ENCODE results near the gene ADGRV1.
"Not testable (repeated sequence)": the region's sequence is repeated elsewhere in the genome, so short reads cannot be mapped to it uniquely, and the experiment has no call there.

ADGRV1 gene

GRCh38 chr5:90916947-90917800, 358.6 kb downstream of the ADGRV1 start:
- DNase-seq (ENCODE audit: low read depth) = no peak
- TF ChIP-seq CTCF (IDR thresholded peaks at IDR 0.05; ENCODE audit: insufficient read depth, low read depth, low read length, missing control alignments) = no peak
- H3K4me3 ChIP-seq (ENCODE audit: low read length) = no peak overlapping the region

GRCh38 chr5:90917928-90918668, 359.5 kb downstream of the ADGRV1 start:
- no peak for TF ChIP-seq CTCF (IDR thresholded peaks at IDR 0.05; ENCODE audit: insufficient read depth, low read depth, low read length, missing control alignments)
- no peak for DNase-seq (ENCODE audit: low read depth)
- no peak overlapping the region for H3K4me3 ChIP-seq (ENCODE audit: low read length)

DNA sequence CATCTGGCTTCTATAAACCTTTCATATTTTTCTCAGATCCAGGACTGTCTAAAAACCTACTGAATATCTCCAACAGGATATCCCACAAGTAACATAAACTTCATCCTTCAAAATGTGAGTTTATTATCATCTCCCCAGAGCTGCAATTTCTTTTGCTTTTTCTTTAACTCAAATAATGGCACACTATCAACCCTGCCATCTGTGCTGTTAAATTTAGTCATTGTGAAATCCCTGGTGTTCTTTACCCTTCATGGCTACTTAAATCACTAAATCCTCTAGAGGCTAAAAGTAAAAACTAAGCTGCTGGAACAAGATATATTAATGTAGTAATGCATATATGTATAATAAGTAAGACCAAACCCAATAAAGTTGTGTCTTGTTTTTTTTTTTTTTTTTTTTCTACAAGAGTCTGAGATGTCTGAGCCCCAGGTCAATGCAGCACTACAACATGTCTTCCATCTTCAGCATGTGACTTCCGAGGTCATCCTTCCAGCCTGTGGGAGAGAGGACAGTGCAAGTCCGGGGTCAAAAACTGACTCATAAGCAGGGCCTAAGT, 362.9 kb downstream of the ADGRV1 start:
- no peak for TF ChIP-seq CTCF (IDR thresholded peaks at IDR 0.05; ENCODE audit: insufficient read depth, low read depth, low read length, missing control alignments)
- H3K4me3 ChIP-seq (ENCODE audit: low read length) = no peak overlapping the region
- no peak for DNase-seq (ENCODE audit: low read depth)

- not testable (repeated sequence) for H3K4me3 ChIP-seq (ENCODE audit: low read length); DNase-seq (ENCODE audit: low read depth)
Measured at GRCh38 chr5:90924222-90924621, 365.6 kb downstream of the ADGRV1 start.

DNA sequence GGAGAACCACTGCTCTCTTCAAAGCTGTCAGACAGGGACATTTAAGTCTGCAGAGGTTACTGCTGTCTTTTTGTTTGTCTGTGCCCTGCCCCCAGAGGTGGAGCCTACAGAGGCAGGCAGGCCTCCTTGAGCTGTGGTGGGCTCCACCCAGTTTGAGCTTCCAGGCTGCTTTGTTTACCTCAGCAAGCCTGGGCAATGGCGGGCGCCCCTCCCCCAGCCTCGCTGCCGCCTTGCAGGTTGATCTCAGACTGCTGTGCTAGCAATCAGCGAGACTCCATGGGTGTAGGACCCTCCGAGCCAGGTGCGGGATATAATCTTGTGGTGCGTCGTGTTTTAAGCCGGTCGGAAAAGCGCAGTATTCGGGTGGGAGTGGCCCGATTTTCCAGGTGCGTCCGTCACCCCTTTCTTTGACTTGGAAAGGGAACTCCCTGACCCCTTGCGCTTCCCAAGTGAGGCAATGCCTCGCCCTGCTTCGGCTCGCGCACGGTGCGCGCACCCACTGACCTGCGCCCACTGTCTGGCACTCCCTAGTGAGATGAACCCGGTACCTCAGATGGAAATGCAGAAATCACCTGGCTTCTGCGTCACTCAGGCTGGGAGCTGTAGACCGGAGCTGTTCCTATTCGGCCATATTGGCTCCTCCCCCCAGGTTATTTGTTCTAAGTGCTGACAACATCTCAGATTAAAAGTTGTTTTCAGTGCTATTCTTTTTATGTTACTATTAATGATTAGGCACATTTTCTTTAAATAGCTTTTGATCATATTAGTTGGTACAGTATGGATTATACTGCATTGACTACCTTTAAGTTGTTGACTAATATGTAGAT, 370.6 kb downstream of the ADGRV1 start:
- not testable (repeated sequence) for DNase-seq (ENCODE audit: low read depth); H3K4me3 ChIP-seq (ENCODE audit: low read length)

DNA sequence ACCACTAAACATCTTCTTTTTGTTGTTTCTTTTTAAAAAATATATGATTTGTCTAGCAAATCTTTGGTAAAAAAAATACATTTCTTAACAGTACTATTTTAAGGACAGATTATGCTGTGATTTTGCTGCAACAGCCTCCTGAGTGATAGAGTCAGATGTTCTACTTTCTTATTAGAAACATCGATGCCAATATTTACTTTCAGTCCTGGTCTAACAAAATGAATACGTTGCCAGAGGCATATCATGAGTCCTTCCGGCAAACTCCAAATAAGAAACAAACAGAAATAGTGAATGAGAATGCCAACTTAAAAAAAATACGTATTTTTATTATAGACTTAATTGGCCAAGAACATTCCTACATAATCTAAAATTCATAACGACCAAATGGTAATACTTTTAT, 371.5 kb downstream of the ADGRV1 start:
- no peak for DNase-seq (ENCODE audit: low read depth)
- no peak overlapping the region for H3K4me3 ChIP-seq (ENCODE audit: low read length)
- no peak for TF ChIP-seq CTCF (IDR thresholded peaks at IDR 0.05; ENCODE audit: insufficient read depth, low read depth, low read length, missing control alignments)

DNA sequence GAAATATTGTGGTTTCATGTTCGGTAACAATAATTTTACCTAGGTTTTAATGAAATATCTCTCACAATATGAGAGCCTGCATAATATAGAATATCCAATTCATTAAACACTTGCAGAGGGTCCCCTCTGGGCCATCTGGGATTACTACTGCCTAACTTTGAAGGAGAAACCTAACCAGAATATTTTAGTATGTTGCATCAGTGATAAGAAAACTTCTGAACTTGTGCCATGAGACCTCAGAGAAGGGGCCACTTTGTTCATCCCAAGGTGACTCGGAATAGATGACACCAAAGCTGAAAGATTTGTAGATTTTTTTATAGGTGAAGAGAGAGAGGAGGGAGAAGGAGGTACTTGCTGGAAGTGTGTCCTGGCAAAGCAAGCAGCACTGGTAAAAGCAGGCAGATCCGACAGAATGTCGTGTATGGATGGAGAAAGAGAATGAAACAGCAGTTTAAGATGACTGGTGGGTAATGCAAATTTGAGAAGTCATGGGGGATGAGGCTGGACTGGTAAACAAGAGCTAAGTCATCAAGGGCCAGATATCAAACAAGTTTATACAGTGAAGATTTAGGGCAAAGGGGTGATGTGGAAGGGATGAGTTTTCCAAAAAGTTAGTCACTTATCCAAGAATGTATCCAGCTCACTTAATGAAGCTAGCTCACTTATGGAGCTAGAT, 372.3 kb downstream of the ADGRV1 start:
- DNase-seq (ENCODE audit: low read depth) = no peak
- TF ChIP-seq CTCF (IDR thresholded peaks at IDR 0.05; ENCODE audit: insufficient read depth, low read depth, low read length, missing control alignments) = no peak
- no peak overlapping the region for H3K4me3 ChIP-seq (ENCODE audit: low read length)

All from epithelial cell of esophagus (primary cell).